Stimulated activated CD8-positive, alpha-beta memory T cell treated with anti-CD3 and anti-CD28 coated beads, Interleukin-15, amount 100 ng/mL, for 24 hours (primary cell): ENCODE data around the gene AMH.

Experiments
- DNase-seq: peaks from one replicate; pipeline ENCODE4 v3.0.0-alpha.2; 2020; ENCODE audit warnings: low read depth

The AMH gene

DNA sequence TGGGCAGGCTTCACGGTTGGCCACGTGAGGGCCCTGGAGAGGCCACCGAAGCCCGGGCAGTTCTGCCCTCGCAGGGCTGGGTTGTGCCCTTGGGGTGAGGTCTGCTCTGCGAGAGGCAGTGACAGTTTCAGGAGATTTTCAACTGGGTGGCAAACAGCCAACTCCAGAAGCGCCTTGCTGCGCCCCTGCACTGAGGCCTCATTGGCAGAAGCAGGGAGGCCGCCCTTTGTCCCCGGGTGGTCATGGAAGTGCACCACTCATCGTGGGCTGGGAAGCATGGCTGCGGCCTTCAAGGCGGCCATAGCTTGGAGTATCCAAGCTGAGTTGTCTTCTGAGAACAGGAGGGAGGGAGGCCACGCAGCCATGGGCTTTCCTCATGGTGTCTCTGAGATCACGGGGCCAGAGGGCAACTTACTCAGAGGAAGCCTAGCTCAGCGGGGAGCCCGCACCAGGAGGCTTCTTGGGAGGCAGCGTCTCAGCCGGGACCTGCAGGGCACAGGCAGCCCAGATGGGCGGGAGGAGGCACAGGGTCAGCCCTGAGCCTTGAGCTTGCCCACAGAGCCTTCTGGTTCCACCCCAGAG lies 27.8 kb upstream of the AMH start:
- DNase-seq: no peak

DNA sequence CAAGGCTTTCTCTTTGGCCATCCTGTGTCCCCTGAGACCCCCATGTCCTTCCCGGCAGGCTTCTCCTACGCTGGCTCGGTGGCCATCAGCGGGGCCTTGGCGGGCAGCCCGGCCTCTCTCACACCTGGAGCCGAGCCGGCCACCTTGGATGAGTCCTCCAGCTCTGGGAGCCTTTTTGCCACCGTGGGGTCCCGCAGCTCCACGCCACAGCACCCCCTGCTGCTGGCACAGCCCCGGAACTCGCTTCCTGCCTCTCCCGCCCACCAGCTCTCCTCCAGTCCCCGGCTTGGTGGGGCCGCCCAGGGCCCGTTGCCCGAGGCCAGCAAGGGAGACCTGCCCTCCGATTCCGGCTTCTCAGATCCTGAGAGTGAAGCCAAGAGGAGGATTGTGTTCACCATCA lies 27.2 kb upstream of the AMH start:
- no peak for DNase-seq

DNA sequence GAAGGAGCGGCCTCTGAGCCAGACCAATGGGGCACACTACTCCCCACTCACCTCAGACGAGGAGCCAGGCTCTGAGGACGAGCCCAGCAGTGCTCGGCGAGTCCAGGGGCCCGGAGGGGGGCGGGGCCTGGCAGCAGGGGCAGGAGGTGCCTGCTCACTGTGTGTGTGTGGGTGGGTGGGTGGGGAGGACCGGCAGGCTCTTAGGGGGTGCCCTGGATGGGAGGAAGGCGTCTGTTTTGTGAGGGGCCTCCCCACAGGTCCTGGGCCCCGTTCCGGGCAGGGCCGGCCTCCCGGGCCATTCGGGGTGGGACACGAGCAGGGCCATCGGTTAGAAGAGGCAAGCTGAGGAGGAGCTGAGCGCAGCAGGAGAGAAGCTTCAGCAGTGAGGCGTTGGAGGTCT lies 25.7 kb upstream of the AMH start:
- DNase-seq: no peak

DNA sequence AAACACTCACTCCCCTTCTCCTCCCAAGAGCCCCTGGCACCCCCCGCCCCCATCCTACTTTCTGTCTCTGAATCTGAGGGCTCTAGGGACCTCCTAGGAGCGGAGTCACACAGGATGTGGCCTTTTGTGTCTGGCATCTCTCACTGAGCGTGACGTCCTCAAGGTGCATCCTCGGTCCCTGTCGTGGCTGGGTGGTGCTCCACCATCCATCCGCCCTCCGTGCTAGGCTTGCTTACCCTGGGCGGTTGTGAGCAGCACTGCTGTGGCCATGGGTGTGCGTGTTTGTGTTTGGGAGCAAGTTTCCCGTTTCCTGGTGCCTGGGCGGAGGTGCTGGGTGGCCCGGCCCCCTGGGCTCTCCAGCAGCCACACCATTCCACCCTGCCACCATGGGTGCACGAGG lies 25.2 kb upstream of the AMH start:
- no peak for DNase-seq

DNA sequence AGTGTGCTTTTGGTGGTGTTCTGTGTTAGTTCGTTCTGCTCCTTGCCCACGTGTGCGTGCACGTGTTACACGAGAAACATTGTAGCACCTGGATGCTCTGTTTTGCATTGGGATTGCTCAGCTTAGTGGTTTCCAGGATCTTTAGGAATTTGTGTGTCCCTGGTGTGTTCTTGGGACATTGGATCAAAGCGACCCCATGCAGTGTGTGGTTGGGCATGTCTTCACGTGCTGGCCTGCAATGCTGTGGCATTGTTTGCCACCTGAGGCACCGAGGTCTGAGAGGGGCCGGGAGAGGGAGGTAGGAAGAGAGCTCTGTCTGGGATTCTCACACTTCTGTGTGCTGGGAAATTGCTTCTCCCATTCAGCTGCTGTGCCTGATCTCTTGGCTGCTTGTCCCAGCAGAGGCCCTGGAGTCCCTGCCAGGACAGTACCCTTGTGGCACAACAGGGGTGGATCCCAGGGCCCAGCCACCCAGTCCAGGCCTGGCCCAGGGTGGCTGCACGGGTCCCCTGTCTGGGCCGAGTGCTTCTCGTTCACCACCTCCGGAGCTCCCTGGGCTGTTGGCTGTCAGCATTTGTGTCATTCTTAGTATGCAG lies 24.3 kb upstream of the AMH start:
- DNase-seq: no peak

DNA sequence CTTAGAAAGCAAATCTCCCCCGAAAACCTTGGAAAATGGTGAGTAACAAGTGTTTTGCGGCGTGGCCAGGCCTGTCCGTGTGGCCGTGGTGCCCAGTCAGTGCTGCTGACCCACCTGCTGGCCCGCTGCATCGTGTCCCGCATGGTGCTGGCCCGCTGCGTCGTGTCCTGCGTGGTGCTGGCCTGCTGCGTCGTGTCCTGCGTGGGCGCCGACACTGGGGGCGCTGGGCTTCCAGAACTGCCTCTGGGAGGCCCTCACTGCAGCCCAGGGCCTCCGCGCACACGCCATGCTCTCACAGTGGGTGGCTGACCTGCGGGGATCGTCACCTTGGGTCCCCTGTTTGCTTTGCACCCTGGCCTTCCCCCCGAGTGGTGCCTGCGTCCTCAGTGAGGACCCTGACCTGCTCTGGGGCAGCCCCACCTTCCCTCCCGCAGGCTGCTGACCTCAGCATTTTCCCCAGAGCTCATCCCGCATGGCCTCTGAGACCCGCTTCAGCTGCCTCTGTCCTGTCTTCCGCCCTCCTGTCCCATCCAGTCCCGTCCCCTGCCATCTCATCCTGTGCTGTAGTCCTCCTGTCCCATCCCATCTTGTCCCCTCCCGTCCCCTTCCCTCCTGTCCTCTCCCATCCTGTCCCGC lies 23.6 kb upstream of the AMH start:
- no peak for DNase-seq

DNA sequence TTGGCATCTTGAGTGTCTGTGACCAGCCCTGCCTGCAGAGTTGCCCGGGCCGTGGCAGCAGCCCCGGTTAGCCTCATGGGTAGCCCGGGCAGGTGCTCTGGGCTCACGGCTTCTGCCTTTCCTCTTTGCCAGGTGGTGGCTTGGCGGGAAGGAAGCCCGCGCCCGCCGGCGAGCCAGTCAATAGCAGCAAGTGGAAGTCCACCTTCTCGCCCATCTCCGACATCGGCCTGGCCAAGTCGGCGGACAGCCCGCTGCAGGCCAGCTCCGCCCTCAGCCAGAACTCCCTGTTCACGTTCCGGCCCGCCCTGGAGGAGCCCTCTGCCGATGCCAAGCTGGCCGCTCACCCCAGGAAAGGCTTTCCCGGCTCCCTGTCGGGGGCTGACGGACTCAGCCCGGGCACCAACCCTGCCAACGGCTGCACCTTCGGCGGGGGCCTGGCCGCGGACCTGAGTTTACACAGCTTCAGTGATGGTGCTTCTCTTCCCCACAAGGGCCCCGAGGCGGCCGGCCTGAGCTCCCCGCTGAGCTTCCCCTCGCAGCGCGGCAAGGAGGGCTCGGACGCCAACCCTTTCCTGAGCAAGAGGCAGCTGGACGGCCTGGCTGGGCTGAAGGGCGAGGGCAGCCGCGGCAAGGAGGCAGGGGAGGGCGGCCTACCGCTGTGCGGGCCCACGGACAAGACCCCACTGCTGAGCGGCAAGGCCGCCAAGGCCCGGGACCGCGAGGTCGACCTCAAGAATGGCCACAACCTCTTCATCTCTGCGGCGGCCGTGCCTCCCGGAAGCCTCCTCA lies 22.9 kb upstream of the AMH start:
- DNase-seq: no peak

DNA sequence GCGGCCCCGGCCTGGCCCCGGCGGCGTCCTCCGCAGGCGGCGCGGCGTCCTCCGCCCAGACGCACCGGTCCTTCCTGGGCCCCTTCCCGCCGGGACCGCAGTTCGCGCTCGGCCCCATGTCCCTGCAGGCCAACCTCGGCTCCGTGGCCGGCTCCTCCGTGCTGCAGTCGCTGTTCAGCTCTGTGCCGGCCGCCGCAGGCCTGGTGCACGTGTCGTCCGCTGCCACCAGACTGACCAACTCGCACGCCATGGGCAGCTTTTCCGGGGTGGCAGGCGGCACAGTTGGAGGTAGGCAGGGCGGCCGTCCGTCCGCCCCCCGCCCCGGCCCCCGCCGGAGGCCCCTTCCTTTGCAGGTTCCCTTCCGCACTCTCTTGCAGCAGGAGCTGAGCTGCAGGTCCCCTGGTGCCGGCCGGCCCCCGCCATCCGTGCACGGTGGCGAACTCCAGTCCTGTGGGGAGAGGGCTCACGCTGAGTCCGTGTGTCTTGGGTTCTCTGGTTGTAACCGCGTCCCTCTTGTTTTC lies 22.2 kb upstream of the AMH start:
- DNase-seq: no peak

DNA sequence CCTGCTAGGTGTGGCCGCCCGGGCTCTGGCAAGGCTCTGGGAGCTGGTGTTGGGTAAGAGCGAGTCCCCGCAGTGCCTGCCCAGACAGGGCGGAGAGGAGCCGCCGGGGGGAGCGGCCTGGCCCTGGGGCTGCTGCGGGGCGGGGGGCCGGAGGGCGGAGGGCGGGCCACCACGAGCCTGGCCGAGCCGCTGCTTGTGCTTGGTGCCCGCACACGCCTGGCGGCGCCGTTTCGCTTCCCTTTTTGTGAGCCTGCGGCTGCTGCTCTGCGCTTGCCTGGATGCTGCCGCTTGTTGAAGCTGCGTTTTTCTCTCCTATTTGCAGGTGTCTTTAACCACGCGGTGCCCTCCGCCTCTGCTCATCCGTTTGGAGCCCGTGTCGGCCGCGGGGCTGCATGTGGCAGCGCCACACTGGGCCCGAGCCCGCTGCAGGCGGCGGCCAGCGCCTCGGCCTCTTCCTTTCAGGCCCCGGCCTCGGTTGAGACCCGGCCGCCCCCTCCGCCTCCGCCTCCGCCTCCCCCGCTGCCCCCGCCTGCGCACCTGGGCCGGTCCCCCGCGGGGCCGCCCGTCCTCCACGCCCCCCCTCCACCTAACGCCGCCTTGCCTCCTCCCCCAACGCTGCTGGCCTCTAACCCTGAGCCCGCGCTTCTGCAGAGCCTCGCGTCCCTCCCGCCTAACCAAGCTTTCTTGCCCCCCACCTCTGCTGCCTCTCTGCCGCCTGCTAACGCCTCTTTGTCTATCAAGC lies 21.5 kb upstream of the AMH start:
- DNase-seq: no peak

DNA sequence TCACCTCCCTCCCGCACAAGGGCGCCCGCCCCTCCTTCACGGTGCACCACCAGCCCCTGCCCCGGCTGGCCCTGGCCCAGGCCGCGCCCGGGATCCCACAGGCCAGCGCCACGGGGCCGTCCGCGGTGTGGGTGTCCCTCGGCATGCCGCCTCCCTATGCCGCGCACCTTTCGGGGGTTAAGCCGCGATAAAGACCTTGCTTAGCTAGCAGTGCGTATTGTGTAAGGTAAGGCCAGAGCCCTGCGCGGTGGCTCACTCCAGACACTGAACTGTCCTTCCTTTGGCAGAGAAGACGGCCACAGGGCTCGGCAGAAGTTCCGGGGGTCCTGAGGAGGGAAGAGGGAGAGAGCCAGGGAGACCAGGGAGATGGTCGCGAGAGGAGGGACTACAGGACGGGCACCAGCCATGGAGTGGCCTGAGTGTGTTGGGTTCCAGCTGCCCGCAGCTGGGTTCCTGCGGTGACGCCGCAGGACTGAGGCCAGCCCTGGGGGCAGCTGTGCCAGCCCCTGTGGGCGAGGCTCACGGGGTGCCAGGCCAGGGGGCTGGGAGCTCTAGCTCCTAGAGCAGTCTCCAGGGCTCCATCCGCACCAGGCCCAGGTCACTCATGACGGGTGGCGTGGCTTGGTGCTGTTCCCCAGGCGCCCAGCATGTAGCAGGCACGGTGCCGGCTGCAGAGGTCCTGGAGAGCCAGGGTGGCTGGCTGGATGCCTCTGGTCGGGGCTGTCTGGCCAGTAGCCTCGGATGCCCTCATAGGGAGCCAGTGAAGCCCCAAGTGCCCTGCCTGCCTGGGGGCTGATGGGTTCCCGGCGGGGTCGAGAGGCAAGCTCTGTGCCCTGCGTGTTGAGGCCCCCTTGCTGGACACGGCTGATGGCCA lies 20.7 kb upstream of the AMH start:
- DNase-seq: no peak

DNA sequence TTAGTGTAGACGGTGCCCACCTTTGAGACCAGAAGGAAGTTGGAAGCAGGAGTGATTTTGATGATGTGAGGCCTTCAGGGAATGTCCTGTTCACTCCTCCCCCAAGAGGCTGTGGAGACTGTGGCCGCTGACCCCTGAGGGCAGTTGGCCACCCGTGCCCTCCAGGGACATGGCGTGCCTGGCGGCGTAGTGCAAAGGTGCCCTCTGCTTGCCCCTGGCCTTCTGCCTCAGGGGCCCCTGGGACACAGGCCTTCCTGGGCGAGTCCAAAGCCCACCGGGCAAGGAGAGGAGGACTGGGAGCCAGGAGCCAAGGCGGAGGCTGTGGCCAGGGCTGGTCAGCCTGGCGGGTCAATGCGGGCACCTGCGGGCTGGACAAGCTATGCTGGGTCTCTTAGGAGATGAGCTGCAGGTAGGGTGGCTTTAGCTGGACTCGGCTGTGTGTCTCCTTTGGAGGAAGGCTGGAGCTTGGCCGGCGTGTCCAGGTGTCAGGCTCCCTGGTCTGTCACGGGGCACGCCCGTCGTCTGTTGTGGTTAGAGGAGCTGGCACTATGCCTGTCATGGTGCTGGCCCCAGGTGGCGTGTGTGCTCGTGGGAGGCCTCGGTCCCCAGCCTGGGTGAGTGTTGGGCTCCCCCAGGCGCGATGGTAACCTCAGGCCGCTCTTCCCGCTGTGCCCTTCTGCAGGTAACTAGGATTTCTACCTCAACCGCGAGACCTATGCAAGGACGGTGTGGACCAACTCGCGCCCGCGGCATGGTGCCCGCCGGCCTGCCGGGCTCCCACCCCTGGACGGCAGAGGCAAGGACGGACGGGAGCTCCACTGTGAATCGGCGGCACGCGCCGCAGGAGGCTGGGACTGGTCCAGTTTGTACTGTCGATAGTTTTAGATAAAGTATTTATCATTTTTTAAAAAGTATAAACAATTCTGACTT lies 19.8 kb upstream of the AMH start:
- no peak for DNase-seq

DNA sequence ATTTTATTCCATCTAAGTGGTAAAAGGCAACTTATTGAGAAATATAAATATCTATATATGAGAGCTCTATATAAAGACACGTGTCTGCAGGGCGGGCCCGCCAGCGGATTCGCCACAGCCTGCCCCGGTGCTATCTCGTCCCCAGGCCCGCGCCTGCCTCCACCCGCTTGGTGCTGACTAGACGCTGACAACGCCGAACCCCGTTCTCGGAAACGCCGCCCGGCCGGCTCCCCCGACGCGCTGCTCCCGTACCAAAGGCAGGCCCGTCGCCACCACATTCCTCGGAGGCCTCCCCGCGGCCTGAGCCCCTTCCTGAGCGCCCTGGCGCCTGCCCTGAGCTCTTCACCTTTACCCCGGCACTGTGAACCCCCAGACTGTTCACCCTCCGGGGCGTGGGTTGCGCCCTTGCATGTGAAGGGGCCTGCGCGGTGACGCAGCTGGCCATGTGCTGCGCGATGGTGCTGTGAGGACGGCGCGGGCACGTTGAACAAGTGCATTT lies 19.0 kb upstream of the AMH start:
- no peak for DNase-seq

DNA sequence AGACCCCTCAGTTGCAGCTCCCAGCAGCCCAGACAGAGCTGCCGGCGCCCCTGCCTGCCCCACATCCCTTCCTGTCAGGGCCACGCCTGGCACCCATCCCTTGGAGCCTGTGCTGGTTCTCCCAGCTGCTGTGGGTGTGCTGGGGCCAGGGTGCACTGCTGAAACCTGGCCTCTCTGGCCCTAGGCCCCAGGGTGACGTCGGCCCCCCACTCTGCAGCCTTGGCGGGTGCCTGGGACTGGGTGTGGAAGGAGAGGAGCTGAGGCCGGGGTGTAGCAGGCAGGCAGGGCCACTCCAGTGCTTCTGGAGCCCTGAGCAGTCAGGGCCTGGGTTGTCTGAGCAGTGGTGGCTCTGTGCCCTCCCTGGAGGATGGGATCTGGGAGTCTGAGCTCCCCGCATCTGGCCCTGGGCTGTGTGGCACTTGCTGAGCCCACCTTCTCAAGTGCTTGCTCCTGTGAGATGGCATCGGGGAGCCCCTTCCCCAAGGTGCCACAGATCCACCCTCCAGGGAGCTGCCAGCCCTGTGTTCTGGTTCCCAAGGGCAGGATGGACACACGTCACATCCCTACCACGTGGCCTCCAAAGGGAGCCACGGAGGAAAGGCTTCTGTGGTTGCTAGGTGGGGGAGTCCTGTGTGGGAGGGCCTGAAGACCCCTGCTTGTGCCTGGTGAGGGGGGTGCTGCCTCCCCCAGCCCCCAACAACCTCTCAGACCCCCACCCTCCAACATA lies 18.2 kb upstream of the AMH start:
- DNase-seq: no peak

DNA sequence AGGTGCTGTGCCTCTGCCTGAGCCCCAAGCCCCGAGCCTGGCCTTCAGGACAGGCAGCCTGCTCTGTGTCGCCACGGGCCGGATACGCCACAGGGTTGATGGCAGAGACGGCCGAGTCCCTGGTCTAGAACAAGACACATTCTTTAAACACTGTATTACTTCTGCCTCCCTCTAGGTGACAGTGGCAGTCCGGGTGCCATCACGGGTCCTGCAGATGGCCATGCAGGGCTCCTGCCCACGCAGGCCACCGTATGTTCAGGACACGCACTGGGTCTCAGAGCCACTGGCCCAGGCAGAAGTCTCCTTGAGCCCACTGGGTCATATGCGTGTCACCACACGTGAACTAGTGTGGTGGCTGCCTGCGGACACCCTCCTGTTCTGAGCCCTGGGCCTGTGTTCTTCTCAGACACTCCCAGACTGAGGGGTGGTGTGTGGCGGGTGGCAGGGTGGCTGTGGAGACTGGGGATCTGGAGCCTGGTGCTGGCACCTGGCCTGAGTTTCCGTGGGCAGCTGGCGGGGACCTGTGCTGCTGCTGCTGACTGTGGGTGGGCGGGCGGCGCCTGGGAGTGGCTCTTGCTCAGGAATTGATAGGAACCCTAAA lies 17.4 kb upstream of the AMH start:
- no peak for DNase-seq

DNA sequence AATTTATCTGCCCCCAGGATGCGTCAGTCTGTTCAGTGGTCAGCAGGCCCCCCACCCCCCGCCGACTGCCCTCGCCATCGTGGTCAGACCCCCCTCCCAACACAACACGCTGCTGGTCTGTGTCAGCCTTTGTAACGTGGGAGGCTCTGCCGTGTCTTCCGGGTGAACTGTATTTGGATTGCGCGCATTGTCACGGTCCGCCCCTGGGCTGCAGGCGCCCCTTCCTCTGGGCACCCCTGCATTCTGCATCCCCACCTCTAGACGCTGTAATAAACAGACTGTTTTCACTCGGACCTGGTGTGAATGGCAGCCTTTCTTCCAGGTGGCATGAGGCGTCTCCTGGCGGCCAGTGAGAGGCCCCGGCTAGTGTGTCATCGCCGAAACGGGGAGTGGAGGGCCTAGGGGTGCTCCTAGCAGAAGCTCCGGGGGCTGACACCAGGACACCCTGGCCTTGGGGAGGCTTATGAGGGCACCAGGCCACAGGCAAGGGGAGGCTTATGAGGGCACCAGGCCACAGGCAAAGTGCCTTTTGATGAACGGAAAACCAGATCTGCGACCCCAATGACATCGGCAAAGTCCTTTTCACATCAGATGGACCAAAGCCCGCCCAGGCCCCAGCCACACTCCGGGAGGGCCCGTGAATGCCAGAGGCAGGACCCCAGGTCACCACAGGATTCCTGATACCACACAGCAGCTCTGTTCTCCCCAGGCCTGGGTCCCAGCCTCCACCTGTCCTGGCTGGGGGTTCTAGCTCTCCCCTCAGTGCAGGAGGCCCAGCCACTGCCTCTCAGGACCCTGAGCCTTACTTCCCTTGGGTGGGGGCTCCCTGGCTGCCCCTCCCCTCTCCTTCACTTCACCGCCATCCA lies 16.6 kb upstream of the AMH start:
- DNase-seq: no peak

DNA sequence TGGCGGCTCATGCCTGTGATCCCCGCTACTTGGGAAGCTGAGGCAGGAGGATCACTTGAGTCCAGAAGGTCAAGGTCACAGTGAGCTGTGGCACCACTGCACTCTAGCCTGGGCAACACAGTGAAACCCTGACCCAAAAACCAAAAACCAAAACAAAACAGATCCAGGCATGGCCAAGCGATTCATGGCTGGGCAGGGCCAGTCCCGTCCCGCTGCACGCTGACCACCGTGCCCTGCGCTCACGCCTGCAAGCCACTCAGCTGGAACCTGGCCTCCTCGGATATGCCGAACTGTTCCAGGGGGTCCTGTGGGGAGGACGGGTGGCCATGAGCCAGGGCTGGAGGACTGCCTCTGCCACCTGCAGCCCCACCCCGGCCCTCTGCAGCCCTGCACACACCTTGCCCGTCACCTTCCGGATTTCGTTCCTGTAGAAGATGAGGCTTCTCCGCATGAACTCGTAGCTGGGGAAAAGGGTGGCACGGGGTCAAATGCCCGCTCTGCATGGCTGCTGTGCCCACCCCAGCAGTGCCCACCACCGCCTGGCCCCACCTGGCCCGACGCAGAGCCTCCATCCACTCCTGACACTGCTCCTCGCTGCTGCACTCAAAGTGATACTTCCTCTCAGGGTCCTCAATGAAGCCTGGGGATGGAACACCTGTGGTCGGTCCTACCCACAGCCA lies 15.4 kb upstream of the AMH start:
- DNase-seq: no peak

DNA sequence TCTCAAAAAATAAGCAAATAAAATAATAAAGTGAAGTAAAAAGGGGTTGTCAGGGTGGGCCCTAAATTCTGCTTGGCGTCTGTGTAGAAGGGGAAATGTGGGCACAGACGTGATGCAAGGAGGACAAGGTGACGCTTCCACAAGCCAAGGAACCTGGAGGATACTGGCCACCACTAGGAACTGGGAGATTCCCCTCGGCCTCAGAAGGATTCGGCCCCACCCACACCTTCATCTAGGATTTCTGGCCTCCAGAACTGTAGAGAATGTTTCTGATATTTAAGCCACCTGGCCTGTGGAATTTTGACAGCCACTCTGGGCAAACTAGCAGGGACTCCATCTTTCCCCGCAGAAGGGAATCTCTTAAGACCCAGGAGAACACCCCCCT lies 14.1 kb upstream of the AMH start:
- DNase-seq: no peak
